Fibroblast of mammary gland (primary cell): ENCODE data around the gene ANK2.

ENCODE experiments used
- DNase-seq: peaks from one replicate; pipeline ENCODE4 v3.0.0-alpha.2; 2010; ENCODE audit warnings: low read depth
- H3K4me3 ChIP-seq: 2 replicates; pipeline ENCODE4 v1.5.1; 2011; ENCODE audit warnings: low read depth, mild to moderate bottlenecking, low read length, moderate library complexity; ENCODE audit not compliant: control insufficient read depth
- CTCF ChIP-seq: conservative IDR thresholded peaks from 2 replicates; pipeline ENCODE4 v1.5.1; 2011; ENCODE audit warnings: low read depth, low read length, inconsistent platforms; ENCODE audit not compliant: control insufficient read depth, insufficient read depth

Gene ANK2

DNA sequence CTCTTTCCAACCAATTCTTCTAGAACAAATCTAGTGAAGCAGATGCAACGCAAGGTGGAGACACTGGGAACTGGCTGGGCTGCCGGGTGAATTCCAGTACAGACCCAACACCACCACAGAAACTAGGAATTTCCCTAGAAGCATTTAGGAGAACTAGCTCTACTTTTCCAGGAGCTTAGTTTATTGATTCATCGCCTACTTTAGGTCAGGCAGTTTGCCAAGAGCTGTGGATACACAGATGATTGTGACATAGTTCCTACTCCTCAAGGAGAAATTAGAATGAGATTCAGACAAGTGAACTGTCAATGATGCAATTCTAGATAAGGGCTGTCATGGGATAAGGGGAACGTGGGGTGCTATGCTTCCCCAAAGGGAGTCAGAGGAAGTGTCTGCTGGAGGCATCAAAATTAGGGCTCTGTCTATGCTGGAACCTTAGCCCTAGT is 362.1 kb downstream of the ANK2 start:
- peak; percentile 96 for DNase-seq
- peak; percentile 56 for TF ChIP-seq CTCF
- no peak overlapping the region for H3K4me3 ChIP-seq

DNA sequence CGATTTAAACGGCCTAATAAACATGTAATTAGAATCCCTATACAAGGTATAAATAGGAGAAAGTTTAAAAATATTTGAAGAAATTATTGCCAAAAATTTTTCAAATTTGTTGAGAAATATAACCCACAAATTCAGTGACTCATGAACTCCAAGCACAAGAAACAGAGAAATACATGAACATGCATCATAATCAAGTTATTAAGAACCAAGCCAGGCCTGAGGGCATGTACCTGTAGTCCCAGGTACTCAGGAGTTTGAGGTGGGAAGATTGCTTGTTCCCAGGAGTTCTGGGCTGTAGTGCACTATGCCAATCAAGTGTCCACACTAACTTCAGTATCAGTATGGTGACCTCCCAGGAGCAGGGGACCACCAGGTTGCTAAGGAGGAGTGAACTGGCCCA is 370.2 kb downstream of the ANK2 start:
- DNase-seq = no peak
- no peak for TF ChIP-seq CTCF
- no peak overlapping the region for H3K4me3 ChIP-seq

GRCh38 chr4:113420938-113421337 is 371.5 kb downstream of the ANK2 start:
- no peak for TF ChIP-seq CTCF
- DNase-seq = no peak

GRCh38 chr4:113423631-113424030 is 374.2 kb downstream of the ANK2 start:
- no peak overlapping the region for H3K4me3 ChIP-seq
- no peak for TF ChIP-seq CTCF
- DNase-seq = peak; percentile 45

More at GRCh38 chr4:113420938-113421337, 371.5 kb downstream of the ANK2 start:
- no peak overlapping the region for H3K4me3 ChIP-seq

DNA sequence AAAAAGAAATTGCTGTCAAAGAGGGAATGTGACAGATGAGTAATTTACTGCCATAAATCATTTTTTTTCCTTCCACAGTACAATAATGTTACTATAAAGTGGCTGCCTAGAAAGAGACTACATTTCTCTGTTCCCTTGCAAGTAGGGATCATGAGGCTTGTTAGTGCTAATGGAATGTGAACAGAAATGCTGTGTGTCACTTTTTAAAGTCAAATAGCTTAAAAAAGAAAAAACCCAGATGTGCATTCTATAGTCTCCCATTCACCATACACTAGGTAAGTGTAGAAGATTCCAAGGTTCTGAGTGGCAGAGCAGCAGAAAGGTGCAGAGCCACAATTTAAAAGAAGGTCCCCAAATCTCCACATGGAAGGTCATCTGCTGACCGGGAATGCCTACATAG is 383.7 kb downstream of the ANK2 start:
- TF ChIP-seq CTCF = no peak
- no peak overlapping the region for H3K4me3 ChIP-seq
- DNase-seq = no peak
